GM21381 (cell line): ENCODE data around the gene LDB3.

ENCODE experiments used
- ATAC-seq: cut with Tn5 transposase; IDR thresholded peaks from one replicate; pipeline ENCODE4 v1.9.1; 2021; ENCODE audit warnings: mild to moderate bottlenecking, moderate library complexity; ENCODE audit not compliant: unreplicated experiment

The LDB3 gene

DNA sequence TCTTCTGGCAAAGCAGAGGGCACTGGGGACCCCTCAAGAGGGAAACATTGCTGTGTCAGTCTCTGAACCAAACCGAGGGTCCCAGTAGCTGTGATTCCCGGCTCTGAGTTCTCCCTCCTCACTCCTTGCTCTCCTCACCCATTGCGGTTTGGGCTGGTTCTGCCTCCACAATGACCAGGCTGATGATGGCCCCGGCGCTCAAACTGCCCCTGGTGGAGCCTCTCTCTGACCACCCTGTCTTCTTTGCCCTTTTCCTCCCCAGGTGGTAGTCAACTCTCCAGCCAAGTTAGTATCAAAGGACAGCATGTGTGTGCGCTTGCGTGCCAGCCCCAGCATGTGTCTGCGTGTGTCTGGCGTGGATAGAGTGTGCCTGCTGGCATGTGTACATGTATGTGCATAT, 17.1 kb downstream of the LDB3 start:
- ATAC-seq = no peak

- ATAC-seq = no peak
These were observed 17.8 kb downstream of the LDB3 start for GRCh38 chr10:86685893-86686632.

DNA sequence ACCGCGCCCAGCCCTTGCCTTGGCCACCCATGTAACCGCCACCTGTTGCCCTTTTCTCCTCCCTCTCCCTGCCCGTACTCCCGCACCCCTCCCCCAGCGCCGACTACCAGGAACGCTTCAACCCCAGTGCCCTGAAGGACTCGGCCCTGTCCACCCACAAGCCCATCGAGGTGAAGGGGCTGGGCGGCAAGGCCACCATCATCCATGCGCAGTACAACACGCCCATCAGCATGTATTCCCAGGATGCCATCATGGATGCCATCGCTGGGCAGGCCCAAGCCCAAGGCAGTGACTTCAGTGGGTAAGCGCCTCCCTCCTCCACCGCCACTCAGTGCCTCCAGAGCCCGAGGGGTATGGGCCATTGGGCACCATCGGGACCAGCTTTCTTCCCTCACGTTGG, 18.7 kb downstream of the LDB3 start:
- no peak for ATAC-seq

GRCh38 chr10:86687750-86688149, 19.4 kb downstream of the LDB3 start:
- no peak for ATAC-seq

DNA sequence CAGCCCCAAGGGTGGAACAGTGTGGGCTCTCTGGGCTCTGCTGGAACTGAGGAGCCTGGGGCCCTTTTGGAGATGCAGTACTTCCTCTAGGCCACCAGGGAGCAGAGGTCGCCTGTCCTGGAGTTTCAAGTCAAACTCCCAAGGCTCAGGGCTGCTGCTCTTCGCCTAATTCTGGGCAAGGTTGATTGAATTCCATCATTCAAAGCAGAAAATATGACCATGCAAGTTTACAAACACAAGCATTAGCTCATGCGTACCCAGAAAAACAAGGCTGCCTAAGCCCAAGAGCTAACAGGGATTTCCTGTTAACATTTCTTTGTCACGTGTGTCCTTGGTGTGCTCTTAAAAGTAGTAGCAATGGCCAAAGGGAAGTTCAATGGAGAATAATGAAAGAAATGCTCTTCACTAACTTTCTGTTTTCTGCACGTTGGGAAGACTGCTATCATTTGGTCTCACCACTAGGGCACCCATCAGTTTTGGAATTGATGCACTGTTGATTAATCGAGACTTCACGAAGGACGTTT, 20.1 kb downstream of the LDB3 start:
- ATAC-seq = peak; percentile 75

- ATAC-seq = no peak
These were observed 20.8 kb downstream of the LDB3 start for GRCh38 chr10:86689146-86689545.

GRCh38 chr10:86690231-86690630, 21.9 kb downstream of the LDB3 start:
- no peak for ATAC-seq

GRCh38 chr10:86690657-86691084, 22.4 kb downstream of the LDB3 start:
- ATAC-seq = no peak

- ATAC-seq = no peak
These were observed 23.2 kb downstream of the LDB3 start for GRCh38 chr10:86691333-86692022.

DNA sequence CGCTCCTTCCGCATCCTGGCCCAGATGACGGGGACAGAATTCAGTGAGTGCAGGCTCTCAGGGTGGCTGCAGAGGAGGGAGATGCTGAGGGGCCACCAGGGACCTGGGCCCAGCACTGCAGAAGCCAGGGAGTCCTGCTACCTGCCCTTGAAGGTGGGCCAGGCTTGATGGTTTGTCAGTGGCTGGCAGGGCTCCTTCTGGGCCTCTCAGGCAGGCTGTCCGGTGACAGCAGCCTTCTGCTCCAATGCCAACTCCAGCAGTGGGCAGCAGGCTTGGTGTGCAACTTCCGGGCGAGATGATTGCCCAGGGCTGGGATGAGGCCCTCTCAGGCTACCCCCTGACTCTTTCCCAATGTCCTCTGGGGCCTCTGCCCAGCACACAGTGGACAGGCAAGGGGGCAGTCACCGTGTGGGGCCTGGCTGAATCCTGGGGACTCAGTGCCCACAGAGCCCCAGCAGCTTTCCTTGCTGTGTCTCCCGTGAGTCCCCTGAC, 23.8 kb downstream of the LDB3 start:
- ATAC-seq = no peak

DNA sequence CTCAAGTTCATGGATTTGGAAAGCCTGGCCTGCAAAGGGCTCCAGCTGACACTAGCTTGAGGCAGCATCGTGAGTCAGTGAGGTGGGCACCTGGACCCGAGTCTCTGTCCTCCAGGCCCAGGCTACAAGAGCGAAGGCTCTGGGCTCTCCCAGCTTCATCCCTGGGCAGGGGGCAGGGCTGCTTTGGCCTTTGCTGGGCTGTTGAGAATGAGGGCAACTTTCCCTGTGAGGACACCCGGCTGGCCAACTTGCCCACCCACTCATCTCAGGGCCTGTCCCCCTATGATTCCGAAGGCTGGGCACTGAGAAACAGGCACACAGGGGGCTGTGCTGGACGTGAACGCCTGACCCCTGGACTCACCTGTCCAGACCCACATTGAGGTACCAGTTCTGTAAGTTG, 24.4 kb downstream of the LDB3 start:
- ATAC-seq = no peak

DNA sequence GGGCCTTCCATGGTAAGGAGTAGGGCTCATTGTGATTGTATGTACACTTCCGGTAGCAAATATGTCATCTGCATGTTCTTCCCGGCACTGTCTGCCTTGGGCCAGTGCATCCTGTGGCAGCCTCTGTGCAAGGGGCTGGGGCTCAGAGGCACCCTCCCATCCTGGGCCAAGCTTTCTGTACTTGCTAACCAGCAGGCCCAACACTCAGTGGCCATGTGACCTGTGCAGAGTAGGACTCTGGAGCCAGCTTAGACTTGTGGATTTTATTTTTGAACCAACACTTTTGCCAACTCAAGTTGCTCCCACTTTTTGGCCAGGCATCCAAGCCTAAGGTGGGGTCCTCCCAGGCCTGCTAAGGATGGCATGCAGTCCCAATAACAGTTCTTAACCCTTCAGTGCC, 25.0 kb downstream of the LDB3 start:
- no peak for ATAC-seq

GRCh38 chr10:86693721-86694369, 25.5 kb downstream of the LDB3 start:
- ATAC-seq = no peak

- no peak for ATAC-seq
These were observed 30.1 kb downstream of the LDB3 start for GRCh38 chr10:86698207-86698940.

- ATAC-seq = no peak
These were observed 30.8 kb downstream of the LDB3 start for GRCh38 chr10:86699125-86699524.

- no peak for ATAC-seq
These were observed 31.2 kb downstream of the LDB3 start for GRCh38 chr10:86699541-86699940.

GRCh38 chr10:86699991-86700840, 31.9 kb downstream of the LDB3 start:
- ATAC-seq = no peak

DNA sequence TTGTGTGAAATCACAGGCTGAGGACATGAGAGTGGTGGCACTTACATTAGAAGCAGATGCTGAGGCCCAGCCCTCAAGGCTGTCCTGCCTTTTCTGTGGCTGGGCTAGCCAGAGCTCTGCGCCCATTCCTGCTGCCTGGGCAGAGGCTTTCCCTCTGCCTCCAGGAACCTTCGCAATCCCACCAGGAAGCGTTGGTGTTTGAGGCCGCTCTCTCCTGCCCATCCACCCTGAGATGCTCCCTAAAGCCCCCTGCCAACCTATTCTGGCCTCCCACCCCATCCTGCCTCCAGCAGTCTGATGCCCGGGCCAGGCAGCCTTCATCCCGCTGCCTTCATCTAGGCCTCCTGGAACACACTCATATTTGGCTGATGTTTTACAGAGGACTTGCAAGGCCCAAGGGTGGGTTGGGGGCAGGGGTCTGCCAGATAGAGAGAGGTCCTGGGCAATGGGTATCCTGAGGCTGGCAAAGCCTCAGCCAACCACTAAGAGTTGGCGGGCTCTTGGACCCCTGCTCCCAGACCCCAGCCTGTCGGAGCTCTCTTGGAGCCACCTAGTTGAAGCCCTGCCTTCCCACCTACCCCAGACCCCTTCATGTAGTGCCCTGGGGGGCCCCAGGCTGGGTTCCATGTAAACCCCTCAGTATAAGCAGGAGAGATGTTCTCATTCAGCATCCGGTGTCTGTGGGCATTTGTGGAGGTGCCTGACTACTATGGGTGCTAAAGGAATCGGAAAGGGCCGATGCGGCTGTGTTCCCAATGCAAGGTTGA, 32.7 kb downstream of the LDB3 start:
- ATAC-seq = no peak

DNA sequence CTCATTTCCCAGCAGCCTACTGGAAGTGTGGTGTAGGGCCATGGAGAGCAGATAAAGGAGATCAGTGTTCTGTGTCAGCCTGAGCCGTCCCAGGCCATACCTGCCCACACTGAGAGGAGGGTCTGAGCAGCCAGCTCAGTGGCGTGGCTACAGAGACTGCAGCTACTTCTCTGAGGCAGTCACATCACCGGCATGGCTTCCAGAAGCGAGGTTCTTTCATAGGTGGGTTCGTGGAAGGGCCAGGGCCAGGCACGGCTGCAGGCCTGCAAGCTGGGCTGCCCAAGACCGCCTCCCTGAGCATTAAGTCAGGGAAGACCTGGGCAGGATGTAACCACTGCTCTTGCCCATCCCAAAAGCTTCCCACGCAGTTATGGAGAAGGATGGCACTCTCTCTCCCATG, 34.9 kb downstream of the LDB3 start:
- ATAC-seq = no peak
